HUDEP-2 (cell line): ENCODE results near the gene TMEM255B.

ENCODE experiments used
- DNase-seq, 76 experiments: peaks; one replicate each; lab custom pipeline; 2025; ENCODE audit not compliant: unreplicated experiment in 76 of 76; lab: John Stamatoyannopoulos, UW

The TMEM255B gene

DNA sequence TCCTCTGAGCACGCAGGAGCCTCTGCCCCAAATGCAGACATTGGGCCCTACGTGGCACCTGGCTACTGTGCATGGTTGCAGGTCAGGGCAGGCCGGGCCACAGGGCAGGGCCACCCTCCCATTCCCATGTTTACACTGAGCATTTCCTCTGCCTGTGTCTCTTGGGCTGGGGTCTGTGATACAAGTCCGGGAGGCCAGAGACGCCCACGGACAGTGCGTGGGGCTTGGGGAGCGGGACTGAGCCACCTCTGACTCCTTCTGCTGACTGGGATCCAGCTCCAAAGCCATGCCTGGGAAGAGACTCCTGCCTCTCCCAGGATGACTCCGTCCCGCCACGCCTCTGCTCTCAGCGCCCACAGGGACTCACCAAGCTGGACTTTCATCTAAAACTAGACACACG is 86.0 kb downstream of the TMEM255B start:
- no peak for DNase-seq

DNA sequence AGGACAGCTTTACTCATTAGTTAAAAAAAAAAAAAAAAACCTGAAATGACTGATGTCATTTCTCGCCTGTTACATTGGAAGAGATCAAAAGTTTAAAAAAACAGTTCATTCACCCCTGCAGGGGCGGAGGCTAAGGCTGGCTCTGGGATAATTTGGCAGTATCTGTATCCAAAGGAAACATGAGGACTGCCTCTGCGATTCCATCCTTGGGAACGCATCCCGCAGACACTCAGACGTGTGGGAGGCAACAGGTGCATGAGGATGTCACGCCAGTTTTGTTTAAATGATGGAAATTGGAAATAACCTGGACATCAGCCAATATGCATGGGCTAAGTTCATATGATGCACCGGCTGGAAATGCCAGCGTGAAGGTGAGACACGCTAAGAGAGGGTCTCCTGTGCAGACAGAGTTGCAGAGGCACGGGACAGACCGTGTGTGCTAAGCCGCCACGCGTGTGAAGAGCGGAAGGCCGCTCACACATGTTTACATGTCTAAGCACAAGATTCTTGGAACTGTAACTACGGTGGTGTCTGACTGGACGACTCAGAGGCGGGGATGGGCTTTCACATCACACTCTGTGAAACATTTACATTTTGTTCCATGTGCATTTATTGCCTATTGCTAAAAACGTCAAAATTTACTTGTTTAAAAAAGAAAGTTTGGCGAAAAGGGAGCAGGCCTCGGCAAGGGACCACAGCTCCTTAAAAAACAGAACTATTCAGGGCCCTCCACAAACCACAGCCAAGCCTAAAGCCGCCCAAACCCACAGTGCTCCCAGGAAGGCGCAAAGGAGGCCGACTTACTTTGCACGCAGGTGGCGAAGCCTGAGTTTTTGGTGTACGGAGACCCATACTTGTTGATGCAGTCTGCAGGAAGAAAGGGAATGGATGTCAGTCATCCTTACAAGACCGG is 87.0 kb downstream of the TMEM255B start:
- DNase-seq: no peak

GRCh38 chr13:113846636-113847318 is 87.8 kb downstream of the TMEM255B start:
- DNase-seq: no peak

GRCh38 chr13:113848020-113848419 is 89.0 kb downstream of the TMEM255B start:
- no peak for DNase-seq

GRCh38 chr13:113848431-113849260 is 89.6 kb downstream of the TMEM255B start:
- DNase-seq: no peak

DNA sequence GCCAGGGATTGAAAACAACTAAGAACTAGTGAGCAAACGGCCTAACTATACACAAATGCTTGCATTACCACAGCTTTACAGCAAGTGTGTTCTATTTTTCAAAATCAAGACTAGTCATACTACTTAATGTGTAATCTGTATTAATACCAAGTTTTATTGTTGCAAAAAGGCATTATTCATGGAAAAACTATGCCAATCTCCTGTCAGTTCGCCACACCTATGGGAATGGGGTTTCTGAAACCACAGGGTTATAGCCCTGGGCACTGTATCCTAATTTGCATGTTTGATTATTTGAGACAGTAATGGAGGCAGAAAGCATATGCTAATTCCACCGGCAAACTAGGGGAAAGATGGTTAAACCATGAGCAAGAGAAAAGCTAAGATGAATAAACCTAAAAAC is 90.5 kb downstream of the TMEM255B start:
- no peak for DNase-seq

DNA sequence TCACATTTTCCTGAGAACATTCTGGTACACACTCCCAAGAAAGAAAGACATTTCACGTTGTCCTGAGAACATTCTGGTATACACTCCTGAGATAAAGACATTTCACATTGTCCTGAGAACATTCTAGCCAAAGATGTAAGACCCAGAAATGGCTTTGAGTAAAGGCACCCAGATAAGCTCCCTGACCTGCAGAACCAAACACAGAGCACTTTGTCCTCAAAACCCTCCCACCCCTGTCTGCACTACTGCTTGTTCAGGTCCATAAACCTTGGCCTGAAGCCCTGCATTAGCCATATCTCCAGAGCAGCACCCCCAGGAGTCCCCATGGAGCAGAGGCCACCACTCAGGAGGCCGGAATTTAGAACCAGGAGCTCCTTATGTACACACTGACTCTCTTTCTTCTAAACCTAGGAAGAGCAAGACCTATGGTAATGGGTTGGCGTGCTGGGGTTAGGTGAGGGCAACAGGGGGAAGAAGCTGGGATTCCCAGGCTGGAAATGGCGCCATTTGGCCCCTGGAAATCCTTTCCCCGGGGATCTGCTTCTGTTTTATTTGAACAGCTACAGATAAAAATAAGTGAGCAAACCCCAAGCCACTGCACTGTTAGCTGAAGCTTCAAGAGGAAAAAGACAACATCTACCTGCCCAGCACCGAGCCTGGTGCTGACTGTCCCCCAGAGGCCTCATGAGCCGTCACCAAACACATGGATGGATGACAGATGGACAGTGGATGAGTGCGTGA is 91.1 kb downstream of the TMEM255B start:
- DNase-seq: no peak

GRCh38 chr13:113850722-113851479 is 91.9 kb downstream of the TMEM255B start:
- DNase-seq: no peak

DNA sequence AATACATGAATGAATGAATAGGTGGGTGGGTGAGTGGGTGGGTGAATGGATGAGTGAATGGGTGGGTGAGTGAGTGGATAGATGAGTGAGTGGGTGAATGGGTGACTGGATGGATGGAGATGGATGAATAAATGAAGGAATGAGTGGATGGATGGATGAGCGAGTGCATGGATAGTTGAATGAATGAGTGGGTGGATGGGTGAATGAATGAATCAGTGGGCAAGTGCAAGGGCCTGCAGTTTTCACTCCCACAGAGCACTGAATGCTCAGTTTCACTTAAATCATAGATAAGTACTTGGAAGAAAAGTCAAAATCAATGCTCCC is 92.4 kb downstream of the TMEM255B start:
- no peak for DNase-seq

- no peak for DNase-seq
Observed at GRCh38 chr13:113851826-113852535, 93.0 kb downstream of the TMEM255B start.

- no peak for DNase-seq
Observed at GRCh38 chr13:113852536-113853517, 93.8 kb downstream of the TMEM255B start.

GRCh38 chr13:113853518-113854237 is 94.7 kb downstream of the TMEM255B start:
- no peak for DNase-seq

DNA sequence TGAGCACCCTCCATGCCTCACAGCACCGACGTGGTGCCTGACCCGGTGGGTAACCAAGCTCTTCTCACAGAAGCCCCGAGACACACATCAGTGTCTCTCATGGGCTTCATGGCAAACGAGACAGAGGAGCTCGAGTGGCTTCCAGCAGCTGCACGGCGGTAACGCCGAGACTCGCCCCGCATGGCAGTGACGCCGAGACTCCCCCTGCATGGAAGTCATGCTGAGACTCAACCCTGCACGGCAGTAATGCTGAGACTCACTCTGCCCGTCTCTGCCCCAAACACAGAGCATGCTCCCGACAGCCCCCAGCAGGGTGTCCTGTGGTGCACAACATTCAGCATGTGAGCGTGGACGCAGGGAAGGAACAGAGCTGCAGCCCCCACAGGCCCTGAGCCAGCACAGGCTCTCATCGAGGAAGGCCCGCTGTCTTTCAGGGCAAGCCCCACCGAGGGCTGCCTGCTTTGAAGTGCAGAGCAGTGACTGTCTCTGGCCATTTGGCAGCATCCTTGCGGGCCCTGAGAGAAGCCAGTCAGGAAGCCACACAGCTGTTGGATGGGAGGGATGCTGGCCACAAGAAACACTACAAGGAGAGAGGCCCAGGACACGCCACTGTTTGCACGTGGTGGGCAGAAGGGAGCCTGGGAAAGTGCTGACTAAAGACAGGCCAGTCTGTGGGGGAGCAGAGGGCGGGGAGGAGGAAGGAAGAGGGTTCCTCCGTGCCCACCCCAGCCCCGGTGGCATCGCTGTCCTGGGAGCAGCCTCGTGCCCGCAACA is 95.4 kb downstream of the TMEM255B start:
- no peak for DNase-seq

GRCh38 chr13:113855012-113855921 is 96.2 kb downstream of the TMEM255B start:
- no peak for DNase-seq

DNA sequence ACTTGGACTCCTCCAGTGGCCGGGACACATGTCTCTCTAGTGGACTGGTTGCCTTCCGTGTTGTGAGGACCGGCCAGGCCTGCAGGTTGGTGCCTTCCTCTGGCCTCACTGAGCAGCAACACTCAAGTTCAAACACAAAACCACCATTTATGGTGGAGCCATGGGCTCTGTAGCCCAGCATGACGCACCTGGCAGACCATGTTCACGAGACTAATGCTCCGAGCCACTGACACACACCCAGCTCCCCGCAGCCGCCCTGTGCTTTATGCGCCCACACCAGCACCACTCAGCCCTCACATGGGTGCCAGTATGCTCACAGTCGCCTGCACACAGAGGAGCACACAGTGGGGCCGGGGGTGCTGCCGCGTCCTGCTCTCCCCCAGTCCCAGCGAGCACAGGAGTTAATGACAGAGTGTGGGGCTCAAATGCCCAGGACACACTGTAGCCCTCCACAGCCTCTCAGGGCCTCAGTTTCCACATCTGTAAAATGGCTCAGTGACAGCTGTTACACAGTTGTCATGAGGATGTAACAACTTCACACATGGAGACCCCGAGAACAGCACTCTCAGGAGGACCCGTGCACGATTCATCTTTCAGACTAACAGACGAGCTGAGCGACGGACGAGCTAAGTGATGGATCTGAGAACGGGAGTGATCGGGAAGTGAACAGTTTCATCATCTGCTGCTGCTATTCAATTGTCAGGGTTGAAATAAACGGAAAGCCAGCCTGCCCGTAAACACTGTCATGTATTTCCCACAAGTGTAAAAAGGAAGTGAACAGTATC is 97.1 kb downstream of the TMEM255B start:
- DNase-seq: no peak
